Measurements from ENCODE around the gene MED6.

Gene MED6

GRCh38 chr14:70600382-70601157, at the start of gene MED6:
Gene MED6, minus strand, starts transcription at chr14:70600655. Its CDS starts 18 bp downstream, at chr14:70600637.
- Histone ChIP-seq H3K9ac (peak within 1 kb of the TSS; percentile 88), H3K27me3 (no peaks in the 10 kb centered on the region), H3K4me3 (peak within 1 kb of the TSS; percentile 88), H3K4me2 (peak within 1 kb of the TSS; percentile 95), H3K4me1 (peaks cover 20% of the 10 kb centered on the region), H3K27ac (peak within 1 kb of the TSS; percentile 89), H3K9me3 (no peaks in the 10 kb centered on the region), H4K20me1 (peaks cover 46% of the 10 kb centered on the region), H3K36me3 (peaks cover 19% of the 10 kb centered on the region)
- no peak for TF ChIP-seq Cebpa-rat (IDR thresholded peaks at IDR 0.05)

- Histone ChIP-seq H3K9me3 (no peaks in the 10 kb centered on the region), H3K4me1 (peaks cover 44% of the 10 kb centered on the region)
- TF ChIP-seq Cebpa-rat (IDR thresholded peaks at IDR 0.05): no peak
Measured at GRCh38 chr14:70649803-70650202, 49.3 kb upstream of the MED6 start.

GRCh38 chr14:70648346-70648745, 47.9 kb upstream of the MED6 start:
- no peak for TF ChIP-seq Cebpa-rat (IDR thresholded peaks at IDR 0.05)
- Histone ChIP-seq H3K27me3 (peaks cover 9% of the 10 kb centered on the region), H3K4me3 (no peak overlapping the region), H3K27ac (no peak overlapping the region), H3K4me2 (0 out of 2 replicates have a peak overlapping the region, but pooled peaks have one; percentile 13), H3K9me3 (no peaks in the 10 kb centered on the region), H4K20me1 (no peaks in the 10 kb centered on the region), H3K9ac (no peak overlapping the region), H3K4me1 (peaks cover 34% of the 10 kb centered on the region), H3K36me3 (no peaks in the 10 kb centered on the region)

More at GRCh38 chr14:70649803-70650202, 49.3 kb upstream of the MED6 start:
- Histone ChIP-seq H3K9ac (no peak overlapping the region), H3K4me3 (no peak overlapping the region), H3K27me3 (no peaks in the 10 kb centered on the region), H3K4me2 (no peak overlapping the region), H4K20me1 (no peaks in the 10 kb centered on the region), H3K36me3 (no peaks in the 10 kb centered on the region), H3K27ac (no peak overlapping the region)

- H3K4me2 ChIP-seq: no peak overlapping the region
- no peaks in the 10 kb centered on the region for H4K20me1 ChIP-seq
- H3K9ac ChIP-seq: no peak overlapping the region
- no peaks in the 10 kb centered on the region for H3K9me3 ChIP-seq
- H3K4me1 ChIP-seq: peaks cover 41% of the 10 kb centered on the region
- TF ChIP-seq Cebpa-rat (IDR thresholded peaks at IDR 0.05): no peak
- H3K4me3 ChIP-seq: no peak overlapping the region
- no peak overlapping the region for H3K27ac ChIP-seq
- H3K36me3 ChIP-seq: no peaks in the 10 kb centered on the region
- H3K27me3 ChIP-seq: peaks cover 25% of the 10 kb centered on the region
Measured at GRCh38 chr14:70646705-70647104, 46.2 kb upstream of the MED6 start.

GRCh38 chr14:70645892-70646291, 45.4 kb upstream of the MED6 start:
- Histone ChIP-seq H3K4me2 (no peak overlapping the region; the same call in 1 of the 2 replicates), H3K4me1 (peaks cover 45% of the 10 kb centered on the region), H3K27ac (no peak overlapping the region), H3K9ac (no peak overlapping the region), H3K4me3 (no peak overlapping the region), H3K9me3 (no peaks in the 10 kb centered on the region), H4K20me1 (no peaks in the 10 kb centered on the region), H3K27me3 (peaks cover 33% of the 10 kb centered on the region), H3K36me3 (no peaks in the 10 kb centered on the region)
- no peak for TF ChIP-seq Cebpa-rat (IDR thresholded peaks at IDR 0.05)

GRCh38 chr14:70643967-70644366, 43.5 kb upstream of the MED6 start:
- H4K20me1 ChIP-seq: no peaks in the 10 kb centered on the region
- peaks cover 49% of the 10 kb centered on the region for H3K27me3 ChIP-seq
- H3K4me1 ChIP-seq: peaks cover 50% of the 10 kb centered on the region
- no peak overlapping the region for H3K9ac ChIP-seq
- H3K9me3 ChIP-seq: no peaks in the 10 kb centered on the region
- peak overlapping the region; percentile 97; the same call in 1 of the 2 replicates for H3K4me2 ChIP-seq
- H3K36me3 ChIP-seq: no peaks in the 10 kb centered on the region
- H3K27ac ChIP-seq: no peak overlapping the region
- TF ChIP-seq Cebpa-rat (IDR thresholded peaks at IDR 0.05): no peak
- H3K4me3 ChIP-seq: no peak overlapping the region

- no peaks in the 10 kb centered on the region for H3K36me3 ChIP-seq
- peak overlapping the region; percentile 78 for H3K9ac ChIP-seq
- H3K9me3 ChIP-seq: no peaks in the 10 kb centered on the region
- peak overlapping the region; percentile 48; the same call in 1 of the 2 replicates for H3K27ac ChIP-seq
- TF ChIP-seq Cebpa-rat (IDR thresholded peaks at IDR 0.05): no peak
- peak overlapping the region; percentile 87 for H3K4me3 ChIP-seq
- H3K4me2 ChIP-seq: peak overlapping the region; percentile 97
- H4K20me1 ChIP-seq: no peaks in the 10 kb centered on the region
- H3K4me1 ChIP-seq: peaks cover 42% of the 10 kb centered on the region
- peaks cover 49% of the 10 kb centered on the region for H3K27me3 ChIP-seq
Measured at GRCh38 chr14:70642303-70643235, 42.1 kb upstream of the MED6 start.

GRCh38 chr14:70641548-70642302, 41.3 kb upstream of the MED6 start, which contains the start of gene TTC9:
Gene TTC9, plus strand, starts transcription at chr14:70641916. Its CDS starts 214 bp downstream, at chr14:70642130.
- Histone ChIP-seq H3K36me3 (no peaks in the 10 kb centered on the region), H3K9ac (peak within 1 kb of the TSS; percentile 78), H3K9me3 (no peaks in the 10 kb centered on the region), H3K27ac (peak within 1 kb of the TSS; percentile 48; the same call in 1 of the 2 replicates), H3K4me2 (peak within 1 kb of the TSS; percentile 97), H3K27me3 (peaks cover 49% of the 10 kb centered on the region), H4K20me1 (no peaks in the 10 kb centered on the region), H3K4me3 (peak within 1 kb of the TSS; percentile 87), H3K4me1 (peaks cover 42% of the 10 kb centered on the region)
- no peak for TF ChIP-seq Cebpa-rat (IDR thresholded peaks at IDR 0.05)

- no peak overlapping the region for H3K9ac ChIP-seq
- H3K27ac ChIP-seq: no peak overlapping the region
- peak overlapping the region; percentile 87 for H3K4me3 ChIP-seq
- H3K4me1 ChIP-seq: peaks cover 37% of the 10 kb centered on the region
- H3K4me2 ChIP-seq: peak overlapping the region; percentile 97
- H4K20me1 ChIP-seq: no peaks in the 10 kb centered on the region
- peaks cover 3% of the 10 kb centered on the region for H3K9me3 ChIP-seq
- H3K36me3 ChIP-seq: no peaks in the 10 kb centered on the region
- no peak for TF ChIP-seq Cebpa-rat (IDR thresholded peaks at IDR 0.05)
- H3K27me3 ChIP-seq: peaks cover 49% of the 10 kb centered on the region
Measured at GRCh38 chr14:70640938-70641547, 40.6 kb upstream of the MED6 start.

Measured in BLaER1 (cell line).